NOMO-1 (cell line): Measurements from ENCODE around the gene SNRK.

Experiments
- DNase-seq, 2 experiments: peaks; one replicate each; lab custom pipeline; 2025; ENCODE audit not compliant: unreplicated experiment in 2 of 2; lab: John Stamatoyannopoulos, UW

Gene SNRK

DNA sequence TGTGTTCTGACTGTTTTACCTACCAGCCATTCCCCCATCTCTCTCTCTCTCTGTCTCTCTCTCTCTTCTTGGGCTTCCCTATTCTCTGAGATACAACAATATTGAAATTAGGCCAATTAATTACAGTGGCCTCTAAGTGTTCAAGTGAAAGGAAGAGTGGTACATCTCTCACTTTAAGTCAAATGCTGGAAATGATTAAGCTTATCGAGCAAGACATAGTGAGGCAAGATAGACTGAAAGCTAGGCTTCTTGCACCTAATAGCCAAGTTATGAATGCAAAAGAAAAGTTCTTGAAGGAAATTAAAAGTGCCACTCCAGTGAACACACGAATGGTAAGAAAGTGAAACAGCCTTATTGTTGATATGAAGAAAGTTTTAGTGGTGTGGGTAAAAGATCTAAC lies 21.3 kb downstream of the SNRK start:
- DNase-seq, result no peak

DNA sequence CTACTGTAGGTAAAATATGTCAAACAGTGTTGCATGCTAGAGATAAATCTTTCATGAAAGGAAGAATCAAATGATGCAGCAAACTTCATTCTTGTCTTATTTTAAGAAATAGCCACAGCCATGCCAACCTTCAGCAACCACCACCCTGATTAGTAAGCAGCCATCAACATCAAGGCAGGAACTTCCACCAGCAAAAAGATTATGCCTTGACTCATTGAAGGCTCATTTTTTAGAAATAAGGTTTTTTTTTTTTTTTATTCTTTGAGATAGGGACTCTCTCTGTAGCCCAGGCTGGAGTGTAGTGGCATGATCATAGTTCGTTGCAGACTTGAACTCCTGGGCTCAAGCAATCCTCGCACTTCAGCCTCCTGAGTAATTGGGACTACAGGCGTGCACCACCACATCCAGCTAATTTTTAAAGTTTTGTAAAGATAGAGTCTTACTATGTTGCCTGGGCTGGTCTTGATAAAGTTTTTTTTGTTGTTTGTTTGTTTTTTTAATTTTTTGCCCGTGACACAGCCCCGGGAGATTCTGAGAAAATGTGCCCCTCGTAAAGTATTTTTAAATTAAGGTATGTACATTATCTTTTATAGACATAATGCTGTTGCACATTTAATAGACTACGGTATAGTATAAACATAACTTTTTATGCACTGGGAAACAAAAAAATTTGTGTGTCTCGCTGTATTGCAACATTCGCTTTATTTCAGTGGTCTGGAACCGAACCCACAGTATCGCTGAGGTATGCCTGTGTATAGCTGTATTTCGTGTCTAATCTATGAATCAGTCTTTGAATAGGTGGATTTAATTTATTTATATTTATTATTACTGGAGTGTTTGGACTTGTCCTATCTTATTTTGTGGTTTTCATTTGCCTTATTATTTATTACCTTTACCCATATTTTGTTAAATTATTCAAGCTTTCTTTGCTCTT lies 23.3 kb downstream of the SNRK start:
- DNase-seq, result no peak

DNA sequence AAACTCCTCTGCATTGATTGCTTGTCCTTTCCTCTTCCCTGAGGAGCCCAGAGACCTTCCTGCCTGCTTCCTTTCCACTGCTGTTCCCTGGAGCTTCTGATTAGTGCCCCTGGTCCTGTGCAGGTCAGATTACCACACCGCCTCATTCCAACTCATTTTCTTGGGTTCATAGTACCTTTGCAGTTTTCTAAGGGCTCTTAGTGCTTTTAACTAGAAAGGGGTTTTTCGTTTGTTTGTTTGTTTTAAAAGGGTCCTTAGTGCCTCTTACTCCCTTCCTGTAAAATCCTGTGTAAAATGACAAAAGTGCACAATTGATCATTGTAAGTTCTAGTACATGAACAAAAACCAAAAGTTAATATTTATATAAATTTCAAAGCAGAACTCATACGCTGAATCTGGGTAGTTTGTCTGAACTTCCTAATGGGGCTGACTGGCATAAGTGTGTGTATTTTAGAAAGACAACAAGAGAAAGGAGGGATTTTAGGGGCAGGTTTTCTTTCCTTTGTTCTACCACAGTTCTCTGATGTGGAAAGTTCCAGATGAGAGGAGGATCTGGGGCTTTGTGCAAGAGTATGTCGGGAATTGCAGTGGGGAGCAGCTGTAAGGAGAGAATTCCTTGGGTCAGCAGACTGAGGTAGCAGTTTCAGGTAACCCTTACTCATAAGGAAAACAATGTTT lies 30.6 kb downstream of the SNRK start:
- no peak for DNase-seq

DNA sequence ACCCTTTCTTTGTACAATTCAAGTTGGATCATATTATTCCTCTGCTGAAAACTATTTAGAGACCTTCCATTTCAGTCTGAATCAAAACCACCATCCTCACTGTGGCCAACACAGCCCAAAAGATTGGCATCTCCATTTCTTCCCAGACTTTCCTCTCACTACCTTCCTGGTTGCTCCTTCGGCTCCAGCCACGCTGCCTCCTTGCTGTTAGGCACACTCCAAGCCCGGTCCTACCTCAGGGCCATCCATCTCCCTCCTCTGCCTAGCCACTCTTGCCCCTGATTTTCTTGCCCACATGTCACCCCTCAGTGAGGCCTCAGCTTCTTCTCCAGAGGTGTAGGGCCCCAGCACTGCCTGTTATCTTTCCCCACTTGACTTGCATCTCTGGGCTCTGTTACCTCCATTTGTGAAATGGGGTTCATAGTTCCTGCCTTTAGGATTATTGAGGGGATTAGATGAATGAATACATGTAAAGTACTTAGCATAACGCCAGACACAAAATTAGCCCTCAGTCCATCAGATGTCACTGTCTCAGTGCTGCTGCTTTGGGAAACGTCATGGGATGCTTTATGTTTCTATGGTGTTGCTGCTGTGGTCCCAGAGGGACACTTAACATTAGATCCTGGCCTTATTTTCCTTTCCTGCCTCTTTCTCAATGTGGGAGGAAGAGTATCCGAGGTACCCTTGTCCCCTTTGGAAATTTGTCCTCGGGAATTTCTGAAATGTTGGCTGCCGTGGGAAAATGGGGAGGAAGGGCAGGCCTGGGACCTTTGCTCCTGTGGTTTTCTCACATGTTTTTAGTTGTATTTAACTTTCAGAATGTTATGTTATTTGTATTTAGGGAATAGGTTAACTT lies 31.3 kb downstream of the SNRK start:
- DNase-seq, result no peak

DNA sequence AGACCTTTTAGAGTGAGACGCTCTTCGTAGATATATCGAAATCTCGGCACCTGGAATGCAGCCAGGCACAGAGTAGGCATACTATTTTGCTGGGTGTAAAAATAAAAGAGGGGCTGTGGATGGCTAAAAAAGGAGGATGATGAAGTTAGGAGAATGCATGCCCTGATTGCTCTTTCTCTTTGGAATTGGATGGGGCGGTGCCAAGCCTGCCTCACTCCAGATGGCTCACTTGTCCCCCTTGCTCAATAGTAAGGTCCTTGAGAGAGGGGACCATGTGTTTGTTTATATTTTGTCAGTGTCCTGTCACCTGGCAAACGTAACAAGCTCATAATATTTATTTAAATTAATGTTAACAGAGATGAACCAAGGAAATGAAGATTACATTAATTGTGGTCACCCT lies 33.0 kb downstream of the SNRK start:
- DNase-seq, result no peak

DNA sequence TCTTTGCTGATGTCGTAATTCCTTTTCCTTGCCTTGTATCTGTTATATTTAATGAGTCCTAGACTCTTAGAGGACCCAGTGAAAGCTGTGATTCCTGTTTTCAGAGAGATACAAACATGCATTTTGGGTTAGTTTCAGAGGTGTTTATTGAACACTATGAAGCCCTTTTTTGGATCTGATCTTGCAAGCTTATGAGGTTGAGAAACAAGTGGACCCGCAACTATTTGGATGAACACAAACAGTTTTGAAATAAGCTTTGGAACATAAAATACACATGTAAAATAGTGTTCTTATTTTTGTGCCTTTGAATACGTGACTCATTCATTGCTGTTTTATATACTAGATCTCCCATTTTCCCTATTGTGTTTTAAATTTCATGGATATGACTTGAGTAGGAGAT lies 33.5 kb downstream of the SNRK start:
- DNase-seq, result no peak

DNA sequence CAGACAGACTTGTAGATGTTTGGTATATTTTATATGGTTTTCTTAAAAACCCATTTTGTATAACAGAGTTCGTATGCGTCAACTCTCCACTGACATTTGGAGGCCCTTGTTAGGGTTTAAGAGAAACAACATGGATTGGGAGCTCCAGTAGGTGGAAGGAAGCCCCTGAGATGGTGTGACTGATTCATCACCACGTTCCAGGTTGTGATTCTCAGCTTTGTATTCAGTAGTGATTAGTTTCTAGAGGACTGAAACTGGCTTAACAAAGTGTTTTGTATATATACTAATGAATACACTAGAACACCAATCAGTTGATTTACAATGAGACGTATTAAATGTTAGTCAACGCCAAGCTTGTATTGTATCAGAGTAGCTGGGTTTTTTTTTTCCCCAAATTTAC lies 33.9 kb downstream of the SNRK start:
- DNase-seq, result no peak

DNA sequence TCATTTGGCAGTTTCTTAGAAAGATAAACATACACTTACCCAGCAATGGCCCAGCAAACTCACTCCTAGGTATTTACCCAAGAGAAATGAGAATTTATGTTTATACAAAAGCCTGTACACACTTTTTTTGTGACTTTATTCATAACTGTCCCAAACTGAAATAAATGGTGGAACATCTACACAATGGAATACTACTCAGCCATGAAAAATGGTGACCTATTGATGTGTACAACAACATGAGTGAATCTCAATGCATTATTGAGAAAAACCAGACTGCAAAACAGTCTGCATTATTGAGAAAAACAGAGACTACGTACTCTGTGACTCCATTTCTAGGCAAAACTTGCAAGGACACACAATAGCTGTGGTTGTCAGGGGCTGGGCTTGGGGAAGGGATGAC lies 37.2 kb downstream of the SNRK start:
- DNase-seq, result no peak

DNA sequence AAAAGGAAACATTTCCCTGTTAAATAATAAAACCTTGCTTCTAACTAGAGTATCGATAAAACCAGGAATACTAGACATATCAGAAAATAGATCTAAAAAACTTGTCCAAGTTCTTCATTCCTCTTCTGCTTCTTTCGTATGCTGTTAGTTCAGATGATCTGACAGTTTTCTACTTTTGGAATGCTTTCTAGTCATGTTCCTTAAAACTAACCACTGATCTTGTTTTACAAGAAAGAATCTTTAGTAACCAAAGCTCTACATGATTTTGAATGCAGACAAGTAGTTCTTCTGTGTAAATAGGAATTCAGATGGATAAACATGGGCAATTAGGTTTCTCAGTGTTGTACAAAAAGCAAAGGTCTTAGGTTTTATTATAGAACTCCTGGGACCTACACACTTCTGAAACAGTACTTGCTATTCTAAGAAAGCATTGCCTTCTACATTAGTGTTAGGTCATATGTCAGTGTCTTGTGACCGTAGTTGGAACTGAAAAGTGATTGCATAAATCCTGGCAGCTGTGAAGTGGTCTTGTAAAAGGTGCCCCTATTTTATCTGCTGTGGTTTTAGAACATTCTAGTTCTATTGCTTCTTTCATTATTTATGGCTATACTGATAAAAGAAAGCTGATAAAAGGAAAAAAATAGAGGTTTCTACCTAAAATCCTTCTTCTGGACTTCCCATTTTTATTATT lies 40.7 kb downstream of the SNRK start:
- DNase-seq, result peak; percentile 13 to 54

DNA sequence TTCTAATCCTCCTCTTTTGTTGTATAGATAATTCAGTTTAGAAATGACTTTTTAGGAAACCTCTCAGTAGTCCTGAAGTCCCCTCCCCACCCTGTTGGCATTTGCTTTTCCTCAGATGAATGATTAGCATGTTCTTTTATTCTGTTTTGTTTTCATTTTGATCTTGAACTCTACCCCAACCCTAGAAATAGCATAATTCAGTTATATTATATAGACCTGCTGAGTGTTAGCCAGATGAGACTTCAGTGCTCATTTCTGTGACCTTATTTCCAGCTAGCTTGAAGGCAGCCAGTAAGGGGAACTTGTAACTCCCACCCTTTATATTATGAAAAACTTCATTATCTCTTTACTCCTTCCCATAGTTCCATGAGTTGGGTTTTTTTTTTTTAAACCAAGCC lies 41.2 kb downstream of the SNRK start:
- DNase-seq, result peak in 1 of 2 experiments; percentile 16

DNA sequence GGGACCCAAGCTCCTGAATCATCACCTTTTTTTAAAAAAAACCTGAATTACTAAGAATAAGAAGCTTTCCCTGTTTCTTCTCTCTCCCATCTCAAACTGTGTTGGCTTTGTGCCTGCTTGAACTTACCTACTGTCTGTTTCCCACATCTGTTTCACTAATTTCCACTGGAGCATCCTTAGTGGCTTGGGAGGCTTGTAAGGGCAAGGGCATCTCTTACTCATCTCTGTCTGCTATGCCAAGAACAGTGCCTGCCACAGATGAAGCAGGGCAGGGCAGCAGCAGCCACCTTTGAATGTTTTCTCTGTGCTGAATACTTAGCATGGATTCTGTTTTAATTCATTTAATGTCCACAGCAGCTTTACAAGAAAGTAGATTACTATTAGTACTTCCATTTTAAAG lies 42.3 kb downstream of the SNRK start:
- DNase-seq, result no peak

DNA sequence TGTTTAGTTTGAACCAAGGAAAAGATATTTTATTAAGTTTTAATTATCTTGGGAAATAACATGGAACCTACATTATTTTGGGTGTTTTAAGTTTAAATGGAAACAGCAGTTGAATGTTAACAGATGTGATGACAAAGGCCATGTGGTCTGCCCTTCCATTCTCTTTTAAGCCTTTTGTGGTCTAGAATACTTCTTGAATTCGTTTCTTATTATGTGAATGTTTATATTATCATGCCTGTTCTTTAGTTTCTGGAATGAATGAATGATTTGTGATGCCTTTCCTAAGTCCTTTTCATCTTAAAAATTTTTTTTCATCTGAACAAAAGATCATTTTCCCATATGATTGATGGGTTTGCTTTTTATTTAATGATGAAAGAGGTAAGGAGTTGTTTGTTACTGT lies 44.6 kb downstream of the SNRK start:
- DNase-seq, result no peak

DNA sequence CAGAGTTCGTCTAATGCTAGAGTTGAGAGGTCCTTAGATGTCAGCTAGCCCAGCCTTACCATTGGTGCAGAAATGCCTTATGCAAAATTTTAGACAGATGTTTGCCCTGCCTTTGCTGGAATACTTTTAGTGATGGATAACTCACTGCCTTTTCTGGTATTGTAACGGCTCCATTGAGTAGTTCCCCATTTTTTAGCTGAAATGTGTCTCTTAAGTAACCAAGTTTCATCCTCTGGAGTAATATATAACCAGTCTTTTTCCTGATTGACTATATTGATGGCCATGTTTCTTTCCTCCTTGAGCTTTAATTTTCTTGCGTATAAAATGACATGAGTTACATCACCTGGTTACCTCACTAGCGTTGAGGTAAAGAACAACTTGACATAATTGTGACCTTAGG lies 45.0 kb downstream of the SNRK start:
- DNase-seq, result peak; percentile 19 to 48

DNA sequence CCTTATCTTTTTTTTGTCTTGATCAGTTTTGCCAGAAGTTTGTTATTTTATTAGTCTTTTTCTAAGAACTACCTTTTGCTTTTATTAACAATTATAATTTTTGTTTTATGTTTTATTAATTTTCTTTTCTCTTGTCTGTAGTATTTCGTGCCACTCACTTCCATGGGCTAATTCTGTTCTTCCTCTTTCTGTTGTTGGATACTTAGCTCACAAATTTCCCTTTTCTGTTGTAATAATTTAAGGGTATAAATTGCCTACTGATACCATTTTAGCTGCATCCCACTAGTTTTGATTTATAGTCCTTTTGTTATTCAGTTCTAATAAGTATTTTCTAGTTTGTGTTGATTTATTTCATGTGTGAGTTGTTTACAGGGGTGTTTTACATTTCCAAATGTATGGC lies 48.6 kb downstream of the SNRK start:
- DNase-seq, result peak; percentile 8 to 32

DNA sequence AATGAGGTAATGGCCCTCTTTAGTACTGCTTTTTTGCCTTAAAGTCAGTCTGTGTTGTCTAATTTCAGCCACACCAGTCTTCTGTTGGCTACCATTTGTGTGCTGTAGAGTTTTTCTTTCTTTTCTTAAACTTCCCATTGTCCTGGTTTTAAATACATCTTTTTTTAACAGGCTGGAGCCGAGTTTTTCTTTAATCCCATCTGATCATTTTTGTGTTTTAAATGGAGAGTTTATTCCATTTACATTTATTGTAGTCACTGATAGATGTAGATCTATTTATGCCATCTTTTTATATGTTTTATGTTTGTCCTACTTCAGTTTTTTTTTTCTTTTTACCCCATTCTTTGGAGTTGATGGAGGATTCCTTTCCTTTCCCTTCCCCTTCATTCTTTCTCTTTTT lies 49.5 kb downstream of the SNRK start:
- no peak for DNase-seq

DNA sequence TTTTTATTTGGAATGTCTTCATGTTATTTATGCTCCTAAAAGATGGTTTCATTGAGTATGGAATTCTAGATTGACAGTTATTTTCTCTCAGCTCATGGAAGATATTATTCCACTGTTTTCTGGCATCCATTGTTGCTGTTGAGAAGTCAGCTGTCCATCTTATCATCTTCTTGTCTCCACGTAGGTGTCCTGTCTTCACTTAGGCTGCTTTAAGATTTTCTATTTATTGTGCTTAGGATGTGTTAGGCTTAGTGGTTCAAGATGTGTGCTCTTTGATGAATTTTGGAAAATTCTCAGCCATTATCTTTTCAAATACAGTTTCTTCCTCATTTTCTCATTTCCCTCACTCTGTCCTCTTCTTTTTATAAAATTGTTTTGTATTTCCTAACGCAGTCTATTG lies 52.0 kb downstream of the SNRK start:
- no peak for DNase-seq

DNA sequence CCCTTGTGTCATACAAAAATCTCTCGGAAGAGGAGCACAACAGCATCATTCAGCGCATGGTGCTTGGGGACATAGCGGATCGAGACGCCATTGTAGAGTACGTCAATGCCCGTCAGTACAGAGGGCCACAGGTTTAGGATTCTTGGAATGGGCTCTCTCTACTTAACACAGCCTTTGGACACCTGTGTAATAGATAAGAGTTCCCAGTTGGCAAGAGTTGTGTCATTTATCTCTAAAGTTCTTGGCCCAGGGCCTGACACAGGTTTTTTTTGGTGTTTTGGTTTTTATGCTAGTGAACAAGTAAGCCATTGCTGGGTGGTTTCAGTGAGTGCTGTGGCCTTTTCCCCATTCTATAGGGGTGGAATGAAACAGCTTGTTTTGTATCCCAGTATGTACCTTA lies 54.1 kb downstream of the SNRK start:
- no peak for DNase-seq

DNA sequence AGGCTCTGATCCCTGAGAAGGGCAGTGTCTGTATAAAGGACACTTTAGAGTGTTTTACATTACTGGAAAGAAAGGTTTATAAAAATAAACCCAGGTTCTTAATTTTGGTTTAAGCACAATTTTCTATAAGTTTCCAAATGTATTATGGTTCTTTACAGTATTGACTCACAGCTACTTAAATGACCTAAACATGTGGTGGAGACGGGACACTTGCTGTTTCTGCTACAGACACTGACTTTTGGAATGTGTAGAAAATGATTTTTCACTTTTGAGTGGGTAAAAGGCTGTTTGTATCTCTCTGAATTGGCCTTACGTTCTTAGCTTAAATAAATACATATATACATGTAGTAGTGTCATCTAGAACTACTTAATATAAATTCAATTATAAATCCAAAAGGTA lies 55.4 kb downstream of the SNRK start:
- no peak for DNase-seq

DNA sequence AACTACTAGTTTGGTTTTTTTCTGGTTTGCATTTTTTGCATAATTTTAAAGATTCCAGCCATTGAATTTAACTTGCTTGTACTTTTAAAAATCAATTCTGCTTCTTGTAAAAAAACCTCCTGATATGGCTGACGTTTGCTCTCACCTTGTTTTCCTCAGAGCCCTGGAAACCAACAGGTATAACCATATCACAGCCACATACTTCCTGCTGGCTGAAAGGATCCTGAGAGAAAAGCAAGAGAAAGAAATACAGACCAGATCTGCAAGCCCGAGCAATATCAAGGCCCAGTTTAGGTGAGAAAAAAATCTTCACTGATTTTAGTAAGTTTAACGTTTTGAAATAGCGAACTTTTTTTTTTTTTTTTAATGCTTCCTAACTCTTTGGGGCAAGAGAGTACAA lies 56.8 kb downstream of the SNRK start:
- no peak for DNase-seq

DNA sequence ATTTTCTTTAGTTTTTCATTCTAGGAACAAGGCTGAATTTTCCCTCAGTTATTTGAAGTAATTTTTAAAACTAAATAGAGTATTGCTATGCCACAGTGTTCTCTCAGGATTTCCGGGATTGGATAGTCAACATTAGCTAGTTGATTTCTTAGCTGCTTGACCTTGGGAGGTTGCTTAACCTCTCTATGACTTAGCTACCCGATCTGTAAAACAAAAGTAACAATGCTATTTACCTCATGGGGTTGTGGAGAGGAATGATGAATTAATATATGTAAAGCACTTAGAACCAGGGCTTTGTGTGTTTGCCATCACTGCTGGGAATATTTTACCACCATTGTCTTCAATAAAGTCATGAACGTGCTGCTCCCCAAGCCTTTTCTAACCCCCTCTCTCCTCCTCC lies 57.5 kb downstream of the SNRK start:
- DNase-seq, result no peak

DNA sequence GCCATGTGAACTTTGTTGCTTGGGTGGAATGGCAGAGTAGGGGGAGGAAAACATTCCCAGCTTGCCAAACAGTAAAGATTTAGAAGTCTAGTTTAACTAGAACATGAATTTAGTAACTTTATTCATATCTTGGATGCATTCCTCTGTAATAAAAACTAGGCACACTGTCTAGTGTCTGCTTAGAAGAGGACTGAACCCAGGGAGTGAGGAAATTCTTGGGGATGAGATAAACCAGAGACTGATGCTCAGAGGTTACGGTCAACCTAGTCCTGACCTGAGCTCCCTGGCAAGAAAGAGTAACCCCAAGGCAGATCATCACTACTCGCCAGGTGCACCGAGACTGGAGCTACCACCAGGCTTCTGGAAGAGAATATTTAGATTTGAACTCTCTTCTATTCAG lies 58.2 kb downstream of the SNRK start:
- DNase-seq, result no peak
